Cardiac fibroblast (primary cell): ENCODE data around the gene MMP15.

Source experiments
- DNase-seq, 2 donors: peaks; one replicate each; pipeline versions ENCODE4 v3.0.0 to v3.0.0-alpha.2; 2010; ENCODE audit warnings: low read depth in 2 of 2
- H3K4me3 ChIP-seq, 2 donors: replicated peaks in 1 of 2; 1 replicate in 1 of 2; 2 replicates in 1 of 2; pipeline ENCODE4 v1.5.1; 2011; ENCODE audit warnings: low read depth in 2 of 2, low read length in 2 of 2, mild to moderate bottlenecking in 2 of 2, moderate library complexity in 1 of 2
- TF ChIP-seq, protein P1 (sequence below): IDR thresholded peaks from one replicate; pipeline ENCODE4 v1.5.1; 2011; ENCODE audit warnings: low read depth, mild to moderate bottlenecking, low read length, inconsistent platforms

The MMP15 gene

DNA sequence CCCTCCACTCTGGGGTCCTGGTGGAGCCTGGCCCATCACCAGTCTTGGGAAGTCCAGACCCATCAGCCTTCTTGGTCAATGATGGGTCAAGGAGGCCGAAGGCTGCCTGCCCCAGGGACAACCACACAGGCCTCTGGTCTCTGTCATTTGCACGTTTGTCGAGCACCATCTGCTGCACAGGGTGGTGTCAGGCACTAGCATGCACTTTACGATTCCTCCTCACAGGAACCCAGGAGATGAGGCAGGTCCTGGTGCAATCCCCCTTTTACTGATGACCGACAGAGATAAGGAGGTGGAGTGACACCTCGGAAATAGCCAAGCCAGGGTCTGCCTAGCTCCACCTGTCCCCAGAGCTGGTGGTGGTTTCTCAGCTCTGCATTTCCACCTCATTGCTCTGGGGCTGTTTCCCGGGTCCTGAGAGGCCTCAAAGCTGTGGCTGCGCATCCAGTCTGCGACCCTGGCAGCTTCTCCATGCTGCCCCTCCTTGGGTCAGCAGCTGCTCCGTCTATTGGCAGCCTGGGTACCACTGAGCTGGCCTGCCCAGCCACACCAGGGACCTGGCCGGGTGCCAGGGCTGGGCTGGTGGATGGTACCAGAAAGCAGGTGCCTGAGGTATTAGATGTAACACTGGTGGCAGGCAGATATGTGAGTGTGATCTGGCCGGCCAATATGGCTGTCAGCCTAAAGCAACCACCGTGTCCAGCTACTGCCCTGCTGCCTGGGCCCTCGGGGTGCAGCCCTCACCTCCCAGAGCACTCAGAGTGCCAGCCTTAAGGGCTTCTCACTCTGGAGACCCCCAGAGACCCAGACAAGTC, 10.0 kb downstream of the MMP15 start:
- TF ChIP-seq, protein P1, sequence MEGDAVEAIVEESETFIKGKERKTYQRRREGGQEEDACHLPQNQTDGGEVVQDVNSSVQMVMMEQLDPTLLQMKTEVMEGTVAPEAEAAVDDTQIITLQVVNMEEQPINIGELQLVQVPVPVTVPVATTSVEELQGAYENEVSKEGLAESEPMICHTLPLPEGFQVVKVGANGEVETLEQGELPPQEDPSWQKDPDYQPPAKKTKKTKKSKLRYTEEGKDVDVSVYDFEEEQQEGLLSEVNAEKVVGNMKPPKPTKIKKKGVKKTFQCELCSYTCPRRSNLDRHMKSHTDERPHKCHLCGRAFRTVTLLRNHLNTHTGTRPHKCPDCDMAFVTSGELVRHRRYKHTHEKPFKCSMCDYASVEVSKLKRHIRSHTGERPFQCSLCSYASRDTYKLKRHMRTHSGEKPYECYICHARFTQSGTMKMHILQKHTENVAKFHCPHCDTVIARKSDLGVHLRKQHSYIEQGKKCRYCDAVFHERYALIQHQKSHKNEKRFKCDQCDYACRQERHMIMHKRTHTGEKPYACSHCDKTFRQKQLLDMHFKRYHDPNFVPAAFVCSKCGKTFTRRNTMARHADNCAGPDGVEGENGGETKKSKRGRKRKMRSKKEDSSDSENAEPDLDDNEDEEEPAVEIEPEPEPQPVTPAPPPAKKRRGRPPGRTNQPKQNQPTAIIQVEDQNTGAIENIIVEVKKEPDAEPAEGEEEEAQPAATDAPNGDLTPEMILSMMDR: no peak

DNA sequence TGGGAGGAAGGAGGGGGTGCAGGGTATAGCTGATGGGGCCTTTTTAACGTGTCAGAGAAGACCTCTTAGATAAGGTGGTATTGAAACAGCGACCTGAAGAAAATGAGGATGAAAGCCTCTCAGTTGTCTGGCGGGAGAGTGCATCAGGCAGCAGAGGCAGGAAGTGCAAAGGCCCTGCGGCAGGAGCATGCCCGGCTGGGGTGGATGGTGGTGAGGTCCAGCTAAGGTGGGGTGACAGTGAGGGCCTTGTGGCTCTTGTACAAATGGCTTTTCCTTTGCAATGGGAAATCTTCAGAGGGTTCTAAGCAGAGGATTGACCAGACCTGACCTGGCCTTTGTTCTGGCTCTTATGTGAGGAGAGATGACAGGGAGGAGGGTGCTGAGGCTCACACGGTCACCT, 11.4 kb downstream of the MMP15 start:
- no peak overlapping the region for H3K4me3 ChIP-seq
- DNase-seq: no peak
- TF ChIP-seq, protein P1: no peak

More for the DNA sequence above, 10.0 kb downstream of the MMP15 start:
- H3K4me3 ChIP-seq: no peak overlapping the region
- DNase-seq: no peak

DNA sequence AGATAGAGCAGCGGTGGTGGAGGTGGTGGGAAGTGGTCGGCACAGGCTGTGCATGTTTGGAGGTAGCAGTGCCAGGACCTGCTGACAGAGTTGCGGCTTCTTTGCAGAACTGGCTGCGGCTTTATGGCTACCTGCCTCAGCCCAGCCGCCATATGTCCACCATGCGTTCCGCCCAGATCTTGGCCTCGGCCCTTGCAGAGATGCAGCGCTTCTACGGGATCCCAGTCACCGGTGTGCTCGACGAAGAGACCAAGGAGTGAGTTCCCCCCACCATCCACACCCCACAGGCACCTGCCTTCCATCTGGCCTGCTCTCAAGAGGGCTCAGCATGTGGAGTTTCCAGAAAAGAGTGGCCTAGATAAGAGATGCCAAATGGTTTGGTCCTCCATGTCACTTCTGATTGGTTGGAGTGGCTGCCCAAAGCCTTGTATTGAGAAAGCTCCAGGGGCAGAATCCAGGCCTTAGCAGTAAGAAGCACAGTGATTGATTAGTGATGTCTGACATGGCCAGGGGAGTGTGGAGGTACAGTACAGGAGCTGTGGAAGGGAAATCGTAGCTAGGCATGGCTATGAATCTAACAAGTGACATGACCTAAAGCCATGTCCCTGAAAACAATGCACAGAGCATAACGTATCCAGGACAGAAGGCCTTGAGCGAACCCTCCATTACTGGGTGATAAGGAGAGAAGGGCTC, 12.0 kb downstream of the MMP15 start:
- DNase-seq: no peak
- H3K4me3 ChIP-seq: no peak overlapping the region
- TF ChIP-seq, protein P1: no peak

DNA sequence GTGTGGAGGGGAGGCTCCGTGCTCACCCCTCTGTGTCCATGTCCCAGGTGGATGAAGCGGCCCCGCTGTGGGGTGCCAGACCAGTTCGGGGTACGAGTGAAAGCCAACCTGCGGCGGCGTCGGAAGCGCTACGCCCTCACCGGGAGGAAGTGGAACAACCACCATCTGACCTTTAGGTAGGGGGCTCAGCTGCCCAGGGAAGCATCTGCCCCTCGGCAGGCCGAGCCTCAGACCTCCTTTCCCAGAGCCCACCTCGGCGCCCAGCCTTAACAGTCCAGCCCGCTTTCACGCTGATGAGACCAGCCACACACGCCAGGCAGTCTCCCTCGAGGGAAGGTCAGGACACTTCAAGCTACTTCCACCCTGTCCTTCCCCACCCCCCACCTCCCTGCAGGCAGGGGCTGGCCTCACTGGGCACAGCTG, 12.7 kb downstream of the MMP15 start:
- TF ChIP-seq, protein P1: no peak
- DNase-seq: no peak
- H3K4me3 ChIP-seq: no peak overlapping the region

DNA sequence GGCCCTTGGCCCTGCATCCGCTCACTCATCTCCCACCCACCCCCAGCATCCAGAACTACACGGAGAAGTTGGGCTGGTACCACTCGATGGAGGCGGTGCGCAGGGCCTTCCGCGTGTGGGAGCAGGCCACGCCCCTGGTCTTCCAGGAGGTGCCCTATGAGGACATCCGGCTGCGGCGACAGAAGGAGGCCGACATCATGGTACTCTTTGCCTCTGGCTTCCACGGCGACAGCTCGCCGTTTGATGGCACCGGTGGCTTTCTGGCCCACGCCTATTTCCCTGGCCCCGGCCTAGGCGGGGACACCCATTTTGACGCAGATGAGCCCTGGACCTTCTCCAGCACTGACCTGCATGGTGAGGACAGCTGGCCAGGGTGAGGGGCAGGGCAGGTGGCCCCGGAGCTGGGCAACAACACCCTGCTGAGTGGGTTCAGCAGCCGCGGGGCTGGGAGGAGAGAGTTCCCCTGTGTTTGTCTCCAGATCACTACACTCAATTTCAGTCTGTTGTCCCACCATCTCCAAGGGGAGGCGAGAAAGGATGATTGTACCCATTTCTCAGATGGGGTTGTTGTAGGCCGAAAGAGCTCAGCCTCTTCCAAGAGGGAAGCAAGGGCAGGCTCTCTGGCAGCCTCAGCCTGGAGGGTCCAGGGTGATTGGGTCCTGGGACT, 14.4 kb downstream of the MMP15 start:
- TF ChIP-seq, protein P1: no peak
- no peak overlapping the region for H3K4me3 ChIP-seq

DNA sequence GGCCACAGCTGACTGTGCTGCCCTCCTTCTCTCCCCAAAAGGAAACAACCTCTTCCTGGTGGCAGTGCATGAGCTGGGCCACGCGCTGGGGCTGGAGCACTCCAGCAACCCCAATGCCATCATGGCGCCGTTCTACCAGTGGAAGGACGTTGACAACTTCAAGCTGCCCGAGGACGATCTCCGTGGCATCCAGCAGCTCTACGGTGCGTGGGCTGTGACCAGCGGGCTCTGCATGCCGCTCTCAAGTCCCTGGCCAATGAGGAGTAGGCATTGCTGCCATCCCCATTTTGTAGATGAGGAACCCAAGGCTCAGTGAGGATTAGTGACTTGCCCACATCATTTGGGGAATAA, 14.9 kb downstream of the MMP15 start:
- no peak for DNase-seq
- TF ChIP-seq, protein P1: no peak

More for the DNA sequence above, 14.4 kb downstream of the MMP15 start:
- no peak for DNase-seq

More for the DNA sequence above, 14.9 kb downstream of the MMP15 start:
- no peak overlapping the region for H3K4me3 ChIP-seq
